ENCODE results near the gene SEC31A.

DNA sequence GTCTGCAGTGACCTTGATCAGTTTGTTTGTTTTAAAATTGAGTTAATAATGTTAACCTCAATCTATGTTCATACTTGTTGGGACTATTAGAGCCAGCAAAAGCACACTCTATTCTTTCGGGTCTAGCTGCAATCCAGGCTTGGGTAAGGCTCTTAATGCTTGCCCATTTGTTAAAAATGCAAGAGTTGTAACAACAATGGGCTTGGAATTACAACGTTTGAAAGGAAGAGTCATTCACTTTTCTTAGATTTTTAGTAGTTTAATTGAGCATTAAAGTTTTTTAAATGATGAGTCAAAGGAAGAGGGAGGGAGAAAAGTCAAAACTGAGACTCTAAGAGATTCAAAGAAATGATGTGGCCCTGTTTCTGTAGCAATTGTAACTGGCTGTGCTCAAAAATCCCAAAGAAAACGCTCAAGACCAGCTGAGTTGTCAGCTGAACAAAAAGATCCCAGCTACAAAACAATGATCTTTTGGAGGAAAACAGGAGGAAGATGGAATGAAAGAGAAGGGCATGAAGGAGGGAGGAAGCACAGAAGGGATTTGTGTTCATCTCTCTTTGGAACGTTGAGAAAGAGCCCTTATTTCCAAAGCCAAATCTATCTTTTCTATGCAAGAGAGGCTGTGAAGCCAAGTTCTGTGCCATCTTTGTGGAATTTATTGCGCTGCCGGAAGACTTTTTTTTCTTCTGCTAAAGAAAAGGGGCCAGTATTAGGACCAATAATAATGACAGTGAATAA is 97.9 kb downstream of the SEC31A start:
- TF ChIP-seq, protein P1, sequence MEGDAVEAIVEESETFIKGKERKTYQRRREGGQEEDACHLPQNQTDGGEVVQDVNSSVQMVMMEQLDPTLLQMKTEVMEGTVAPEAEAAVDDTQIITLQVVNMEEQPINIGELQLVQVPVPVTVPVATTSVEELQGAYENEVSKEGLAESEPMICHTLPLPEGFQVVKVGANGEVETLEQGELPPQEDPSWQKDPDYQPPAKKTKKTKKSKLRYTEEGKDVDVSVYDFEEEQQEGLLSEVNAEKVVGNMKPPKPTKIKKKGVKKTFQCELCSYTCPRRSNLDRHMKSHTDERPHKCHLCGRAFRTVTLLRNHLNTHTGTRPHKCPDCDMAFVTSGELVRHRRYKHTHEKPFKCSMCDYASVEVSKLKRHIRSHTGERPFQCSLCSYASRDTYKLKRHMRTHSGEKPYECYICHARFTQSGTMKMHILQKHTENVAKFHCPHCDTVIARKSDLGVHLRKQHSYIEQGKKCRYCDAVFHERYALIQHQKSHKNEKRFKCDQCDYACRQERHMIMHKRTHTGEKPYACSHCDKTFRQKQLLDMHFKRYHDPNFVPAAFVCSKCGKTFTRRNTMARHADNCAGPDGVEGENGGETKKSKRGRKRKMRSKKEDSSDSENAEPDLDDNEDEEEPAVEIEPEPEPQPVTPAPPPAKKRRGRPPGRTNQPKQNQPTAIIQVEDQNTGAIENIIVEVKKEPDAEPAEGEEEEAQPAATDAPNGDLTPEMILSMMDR (IDR thresholded peaks at IDR 0.05), result no peak
- TF ChIP-seq POLR2A (IDR thresholded peaks at IDR 0.05), result no peak
